ENCODE results near the gene BPGM. TPM values are rescaled to one million over a fixed set of nuclear protein-coding genes. Genes with fewer than 3 reads are reported as not detected.
A peak's percentile ranks its signal among the peaks of the same experiment; 100 is the strongest.

The BPGM gene
- total RNA-seq, 1 donor from 2014 or later = 14.8 TPM

DNA sequence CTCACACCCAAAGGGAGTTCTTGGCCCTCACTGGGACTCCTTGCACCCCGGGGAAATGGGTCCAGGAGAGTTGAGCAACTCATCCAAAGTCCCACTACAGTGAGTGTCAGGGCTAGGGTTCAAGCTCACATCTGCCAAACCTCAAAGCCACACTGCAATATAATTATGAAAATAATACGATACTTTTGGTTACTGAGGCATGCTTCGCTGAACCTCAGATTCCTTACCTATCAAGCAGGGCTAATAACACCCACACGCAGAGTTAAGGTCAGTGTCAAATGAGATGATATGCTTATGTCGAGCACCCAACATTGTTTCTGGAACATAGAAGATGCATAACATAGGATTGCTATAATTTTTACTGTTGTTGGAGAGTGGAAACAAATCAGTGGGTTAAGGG lies 58.2 kb downstream of the BPGM start:
- H3K9me3 ChIP-seq = no peaks in the 10 kb centered on the region
- no peak overlapping the region for H3K4me3 ChIP-seq
- DNase-seq (no peak), ATAC-seq (no peak)
- H3K27me3 ChIP-seq = no peaks in the 10 kb centered on the region
- no peaks in the 10 kb centered on the region for H3K36me3 ChIP-seq
- TF ChIP-seq, protein P1, sequence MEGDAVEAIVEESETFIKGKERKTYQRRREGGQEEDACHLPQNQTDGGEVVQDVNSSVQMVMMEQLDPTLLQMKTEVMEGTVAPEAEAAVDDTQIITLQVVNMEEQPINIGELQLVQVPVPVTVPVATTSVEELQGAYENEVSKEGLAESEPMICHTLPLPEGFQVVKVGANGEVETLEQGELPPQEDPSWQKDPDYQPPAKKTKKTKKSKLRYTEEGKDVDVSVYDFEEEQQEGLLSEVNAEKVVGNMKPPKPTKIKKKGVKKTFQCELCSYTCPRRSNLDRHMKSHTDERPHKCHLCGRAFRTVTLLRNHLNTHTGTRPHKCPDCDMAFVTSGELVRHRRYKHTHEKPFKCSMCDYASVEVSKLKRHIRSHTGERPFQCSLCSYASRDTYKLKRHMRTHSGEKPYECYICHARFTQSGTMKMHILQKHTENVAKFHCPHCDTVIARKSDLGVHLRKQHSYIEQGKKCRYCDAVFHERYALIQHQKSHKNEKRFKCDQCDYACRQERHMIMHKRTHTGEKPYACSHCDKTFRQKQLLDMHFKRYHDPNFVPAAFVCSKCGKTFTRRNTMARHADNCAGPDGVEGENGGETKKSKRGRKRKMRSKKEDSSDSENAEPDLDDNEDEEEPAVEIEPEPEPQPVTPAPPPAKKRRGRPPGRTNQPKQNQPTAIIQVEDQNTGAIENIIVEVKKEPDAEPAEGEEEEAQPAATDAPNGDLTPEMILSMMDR (IDR thresholded peaks at IDR 0.05) = no peak
- intact Hi-C loops (cut with DNase I) = no loop called here
- H3K4me1 ChIP-seq = no peaks in the 10 kb centered on the region
- H3K27ac ChIP-seq = peak overlapping the region; percentile 0

DNA sequence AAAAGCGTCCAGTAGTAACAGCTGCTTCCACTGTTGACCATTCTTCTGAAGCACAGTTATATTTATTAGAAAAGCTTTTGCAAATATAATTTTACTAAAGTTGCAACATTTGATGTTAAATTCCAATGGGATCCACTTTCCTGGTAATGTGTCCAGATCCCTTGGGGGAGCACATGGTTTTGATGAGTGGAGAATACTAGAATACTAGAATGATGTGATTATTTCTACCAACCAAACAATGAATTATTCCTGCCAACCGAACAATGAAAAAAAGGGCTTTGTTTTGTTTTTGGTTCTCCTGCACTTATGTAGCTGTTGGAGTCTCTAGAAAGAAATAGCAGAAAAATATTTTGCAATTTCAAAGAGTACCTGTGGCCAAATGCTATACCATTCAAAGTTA lies 59.1 kb downstream of the BPGM start:
- Histone ChIP-seq H3K4me3 (no peak overlapping the region), H3K27ac (no peak overlapping the region), H3K9me3 (no peaks in the 10 kb centered on the region), H3K36me3 (no peaks in the 10 kb centered on the region), H3K4me1 (no peaks in the 10 kb centered on the region), H3K27me3 (no peaks in the 10 kb centered on the region)
- TF ChIP-seq, protein P1 (IDR thresholded peaks at IDR 0.05) = no peak
- intact Hi-C loops (cut with DNase I) = no loop called here
- no peak for DNase-seq
- no peak for ATAC-seq

DNA sequence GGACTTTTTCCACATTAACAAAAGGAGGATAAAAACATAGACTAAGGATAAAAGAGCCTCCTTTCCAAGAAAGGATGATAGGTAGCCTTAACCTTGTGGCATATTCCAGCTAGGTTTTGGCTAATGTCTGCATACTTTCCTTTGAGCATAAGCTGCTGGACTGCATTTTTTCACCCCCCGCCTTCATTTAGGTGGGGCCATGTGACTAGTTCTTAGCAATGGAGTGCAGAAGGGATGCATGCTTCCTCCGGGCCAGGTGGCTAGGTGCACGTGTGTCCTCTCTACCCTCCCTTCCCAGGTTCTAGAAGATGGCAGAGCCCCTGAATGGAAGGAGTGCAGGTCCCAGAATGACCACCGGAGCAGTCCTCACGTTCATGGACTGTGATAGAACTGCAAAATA lies 59.8 kb downstream of the BPGM start:
- ATAC-seq = peak; percentile 50
- Histone ChIP-seq H3K4me1 (no peaks in the 10 kb centered on the region), H3K9me3 (no peaks in the 10 kb centered on the region), H3K4me3 (no peak overlapping the region), H3K36me3 (no peaks in the 10 kb centered on the region), H3K27ac (no peak overlapping the region), H3K27me3 (no peaks in the 10 kb centered on the region)
- no peak for DNase-seq
- intact Hi-C loops (cut with DNase I) = no loop called here
- TF ChIP-seq, protein P1 (IDR thresholded peaks at IDR 0.05) = no peak

DNA sequence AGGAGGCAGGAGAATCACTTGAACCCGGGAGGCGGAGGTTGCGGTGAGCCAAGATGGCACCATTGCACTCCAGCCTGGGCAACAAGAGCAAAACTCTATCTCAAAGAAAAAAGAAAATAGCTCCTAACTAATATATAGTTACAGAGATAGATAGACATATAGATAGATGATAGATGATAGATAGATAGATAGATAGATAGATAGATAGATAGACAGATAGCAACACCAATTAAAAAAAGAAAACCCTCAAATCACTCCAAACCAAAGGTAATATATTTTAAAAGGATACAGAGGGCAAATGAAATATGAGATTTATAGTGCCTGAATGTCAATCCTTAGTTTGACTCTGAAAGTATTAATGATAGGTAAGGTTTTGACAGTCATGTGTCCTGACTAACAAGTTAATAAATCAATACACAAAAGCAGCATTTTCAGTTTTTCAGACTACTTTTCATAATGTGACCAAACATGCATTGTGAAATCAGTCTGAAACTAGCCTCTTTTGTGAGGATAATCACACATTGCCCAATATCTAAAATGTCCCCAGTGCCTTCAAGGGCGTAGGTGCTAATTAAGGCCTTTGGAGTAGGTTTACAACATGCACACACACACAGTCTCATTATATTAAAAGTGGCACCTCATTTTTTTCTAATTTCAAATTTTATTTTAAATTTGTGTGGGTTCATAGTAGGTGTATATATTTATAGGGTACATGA lies 61.2 kb downstream of the BPGM start:
- DNase-seq = no peak
- H3K36me3 ChIP-seq = no peaks in the 10 kb centered on the region
- H3K4me3 ChIP-seq = no peak overlapping the region
- no peaks in the 10 kb centered on the region for H3K4me1 ChIP-seq
- TF ChIP-seq, protein P1 (IDR thresholded peaks at IDR 0.05) = no peak
- intact Hi-C loops (cut with DNase I) = no loop called here
- ATAC-seq = no peak
- H3K27me3 ChIP-seq = no peaks in the 10 kb centered on the region
- no peak overlapping the region for H3K27ac ChIP-seq
- H3K9me3 ChIP-seq = no peaks in the 10 kb centered on the region

DNA sequence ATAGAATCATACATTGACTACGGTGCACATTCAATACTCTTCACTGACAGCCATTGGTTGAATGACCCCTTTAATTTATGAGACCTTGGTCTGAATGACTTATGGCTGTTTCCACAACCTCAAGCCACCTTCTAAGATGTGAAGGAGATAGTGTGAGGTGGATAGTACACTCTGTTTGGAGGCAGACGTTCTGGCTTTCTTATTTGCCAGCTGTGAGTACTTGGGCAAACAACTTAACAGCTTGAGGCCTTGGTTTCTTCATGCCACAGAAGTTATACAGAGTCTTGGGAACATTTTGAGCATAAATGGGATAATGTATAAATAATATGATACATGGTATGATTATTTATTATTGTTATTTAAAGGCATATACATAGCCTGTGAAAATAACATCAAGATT lies 62.0 kb downstream of the BPGM start:
- Histone ChIP-seq H3K4me3 (no peak overlapping the region), H3K36me3 (no peaks in the 10 kb centered on the region), H3K9me3 (no peaks in the 10 kb centered on the region), H3K27ac (no peak overlapping the region), H3K4me1 (no peaks in the 10 kb centered on the region), H3K27me3 (no peaks in the 10 kb centered on the region)
- intact Hi-C loops (cut with DNase I) = no loop called here
- TF ChIP-seq, protein P1 (IDR thresholded peaks at IDR 0.05) = no peak
- ATAC-seq (peak; percentile 80), DNase-seq (no peak)

DNA sequence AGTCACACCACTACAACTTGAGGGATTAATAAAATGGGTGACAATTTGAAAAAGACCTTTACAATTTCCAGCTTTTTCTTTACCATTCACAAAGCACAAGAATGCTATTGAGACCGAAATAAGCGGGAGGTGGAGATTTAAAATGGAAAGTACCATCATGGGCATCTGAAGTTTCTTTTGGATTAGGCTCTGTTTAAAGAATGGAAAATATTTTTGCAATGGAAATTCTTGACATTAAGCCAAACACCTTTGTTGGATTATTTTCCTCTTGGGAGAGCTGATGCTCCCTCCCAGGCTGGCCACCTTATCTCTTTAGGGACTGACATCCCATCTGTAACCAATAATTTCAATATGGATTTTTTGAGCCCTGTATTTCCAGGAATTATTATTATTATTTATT lies 62.5 kb downstream of the BPGM start:
- Histone ChIP-seq H3K4me1 (no peaks in the 10 kb centered on the region), H3K36me3 (no peaks in the 10 kb centered on the region), H3K27ac (no peak overlapping the region), H3K27me3 (no peaks in the 10 kb centered on the region), H3K9me3 (no peaks in the 10 kb centered on the region), H3K4me3 (no peak overlapping the region)
- no peak for DNase-seq
- TF ChIP-seq, protein P1 (IDR thresholded peaks at IDR 0.05) = no peak
- intact Hi-C loops (cut with DNase I) = no loop called here
- ATAC-seq = no peak

All from upper lobe of right lung (tissue), 1 donor.